PC-3 (cell line): ENCODE data around the gene FSD1.

Source experiments
- CTCF ChIP-seq: fragments of 300-600 bp; sonication (generic); conservative IDR thresholded peaks from 2 replicates; pipeline ENCODE4 v1.5.1; 2017; ENCODE audit warnings: antibody characterized with exemption, low read depth, mild to moderate bottlenecking, low read length
- EZH2 ChIP-seq: fragments of 300-600 bp; sonication (generic); IDR thresholded peaks from one replicate; pipeline ENCODE4 v1.6.1; 2017; ENCODE audit warnings: antibody characterized with exemption, mild to moderate bottlenecking, low read length; ENCODE audit not compliant: unreplicated experiment
- EZH2phosphoT487 ChIP-seq: fragments of 300-600 bp; sonication (generic); IDR thresholded peaks from 2 replicates; pipeline ENCODE4 v1.6.1; 2018; ENCODE audit warnings: mild to moderate bottlenecking, antibody characterized with exemption, low read length, borderline replicate concordance

- no peak for TF ChIP-seq CTCF
- no peak for TF ChIP-seq EZH2
- no peak for TF ChIP-seq EZH2phosphoT487
Measured at GRCh38 chr19:4284974-4285373, 19.4 kb upstream of the FSD1 start.
